Kidney (tissue), 14 donors: ENCODE results near the gene KCNAB1. TPM values are rescaled to one million over a fixed set of nuclear protein-coding genes. Genes with fewer than 3 reads are reported as not detected.

ENCODE experiments used
- DNase-seq, 5 donors: peaks; one replicate each; pipeline ENCODE4 v3.0.0-alpha.2; 2013 to 2020
- FAIRE-seq: peaks from 2 replicates; lab custom pipeline; 2012; peaks lifted over from hg19 to GRCh38; lab: Jason Lieb, UNC
- H3K27ac ChIP-seq, 2 donors: one replicate each; pipeline ENCODE4 v1.7.0; 2013; ENCODE audit warnings: low read depth in 2 of 2, low read length in 2 of 2, inconsistent platforms in 1 of 2
- H3K27me3 ChIP-seq: one replicate; pipeline ENCODE4 v1.7.1; 2013; ENCODE audit warnings: low read length, inconsistent platforms; ENCODE audit not compliant: control insufficient read depth, insufficient read depth
- H3K36me3 ChIP-seq, 3 donors: one replicate each; pipeline versions ENCODE4 v1.7.0 to v1.7.1; 2013; ENCODE audit warnings: low read length in 3 of 3, control low read depth in 1 of 3, inconsistent platforms in 1 of 3; ENCODE audit not compliant: insufficient read depth in 3 of 3, control insufficient read depth in 2 of 3
- H3K4me1 ChIP-seq, 3 donors: one replicate each; pipeline versions ENCODE4 v1.7.0 to v1.7.1; 2013; ENCODE audit warnings: low read length in 3 of 3, inconsistent platforms in 1 of 3, low read depth in 1 of 3; ENCODE audit not compliant: control insufficient read depth in 2 of 3, insufficient read depth in 2 of 3
- H3K4me3 ChIP-seq, 3 donors: one replicate each; pipeline versions ENCODE4 v1.7.0 to v1.8.1; 2013; ENCODE audit warnings: low read length in 3 of 3, control low read depth in 1 of 3, inconsistent platforms in 1 of 3
- H3K9ac ChIP-seq, 3 donors: one replicate each; pipeline versions ENCODE4 v1.7.0 to v1.7.1; 2013; ENCODE audit warnings: low read length in 3 of 3, control low read depth in 1 of 3, inconsistent platforms in 1 of 3
- H3K9me3 ChIP-seq, 3 donors: one replicate each; pipeline versions ENCODE4 v1.7.0 to v1.7.1; 2013; ENCODE audit warnings: low read length in 3 of 3, control low read depth in 1 of 3, inconsistent platforms in 1 of 3; ENCODE audit not compliant: control insufficient read depth in 2 of 3, insufficient read depth in 1 of 3
- intact Hi-C: fragments of 100-400 bp; cut with DNase I; formaldehyde crosslinking; loops from one replicate; pipeline ENCODE4 v1.11.1; 2022
- polyA plus RNA-seq: library from polyadenylated mRNA; stranded (reverse); fragments of 350-450 nt; fragmentation: Illumina TruSeq; extraction: RNeasy Lipid Tissue Mini Kit (QIAGEN cat#74804); gene quantifications from one replicate; pipeline ENCODE4 v1.2.3, GENCODE V29; 2014; ENCODE audit warnings: low read depth, low replicate concordance; ENCODE audit not compliant: insufficient read depth
- total RNA-seq: library from RNA; stranded (reverse); fragmentation: NEBNext Ultra II Directional; extraction: Animal tissue kit (Norgen Biotek cat#: 25700); gene quantifications from one replicate; pipeline ENCODE4 v1.2.1, GENCODE V29; 2021
- TF ChIP-seq, protein P1 (sequence below): IDR thresholded peaks from 3 replicates; pipeline ENCODE4 v1.5.1; 2012; ENCODE audit warnings: mild to moderate bottlenecking, moderate library complexity, borderline replicate concordance; ENCODE audit not compliant: insufficient read depth; ENCODE audit errors: extremely low read depth
- donor health status: control.
- donor health status: control.
- donor health status: control.
- donor health status: control.
- donor health status: control.
- donor health status: DM: yes; HTN: yes; CAD: no.
- donor health status: Normal renal cell carcinoma (clear cell type).

KCNAB1 gene
- total and polyA plus RNA-seq, 2 donors from 2014 or later = 1.7 to 6.6 TPM

- FAIRE-seq = no peak
- intact Hi-C loops = no loop called here
- Histone ChIP-seq H3K27ac (no peak overlapping the region), H3K9ac (no peak overlapping the region), H3K4me1 (no peaks in the 10 kb centered on the region), H3K27me3 (no peaks in the 10 kb centered on the region), H3K9me3 (no peaks in the 10 kb centered on the region), H3K36me3 (no peaks in the 10 kb centered on the region), H3K4me3 (no peak overlapping the region)
- TF ChIP-seq, protein P1, sequence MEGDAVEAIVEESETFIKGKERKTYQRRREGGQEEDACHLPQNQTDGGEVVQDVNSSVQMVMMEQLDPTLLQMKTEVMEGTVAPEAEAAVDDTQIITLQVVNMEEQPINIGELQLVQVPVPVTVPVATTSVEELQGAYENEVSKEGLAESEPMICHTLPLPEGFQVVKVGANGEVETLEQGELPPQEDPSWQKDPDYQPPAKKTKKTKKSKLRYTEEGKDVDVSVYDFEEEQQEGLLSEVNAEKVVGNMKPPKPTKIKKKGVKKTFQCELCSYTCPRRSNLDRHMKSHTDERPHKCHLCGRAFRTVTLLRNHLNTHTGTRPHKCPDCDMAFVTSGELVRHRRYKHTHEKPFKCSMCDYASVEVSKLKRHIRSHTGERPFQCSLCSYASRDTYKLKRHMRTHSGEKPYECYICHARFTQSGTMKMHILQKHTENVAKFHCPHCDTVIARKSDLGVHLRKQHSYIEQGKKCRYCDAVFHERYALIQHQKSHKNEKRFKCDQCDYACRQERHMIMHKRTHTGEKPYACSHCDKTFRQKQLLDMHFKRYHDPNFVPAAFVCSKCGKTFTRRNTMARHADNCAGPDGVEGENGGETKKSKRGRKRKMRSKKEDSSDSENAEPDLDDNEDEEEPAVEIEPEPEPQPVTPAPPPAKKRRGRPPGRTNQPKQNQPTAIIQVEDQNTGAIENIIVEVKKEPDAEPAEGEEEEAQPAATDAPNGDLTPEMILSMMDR = no peak
- DNase-seq = no peak
Measured at GRCh38 chr3:156522673-156523072, 402.3 kb downstream of the KCNAB1 start.

GRCh38 chr3:156525808-156526207, 405.4 kb downstream of the KCNAB1 start:
- Histone ChIP-seq H3K27me3 (no peaks in the 10 kb centered on the region), H3K36me3 (no peaks in the 10 kb centered on the region), H3K9ac (no peak overlapping the region), H3K9me3 (no peaks in the 10 kb centered on the region), H3K4me1 (peaks cover 0 to 7% (median 2%) of the 10 kb centered on the region in 3 donors), H3K27ac (no peak overlapping the region), H3K4me3 (no peak overlapping the region)
- no peak for DNase-seq
- intact Hi-C loops = no loop called here
- no peak for FAIRE-seq
- TF ChIP-seq, protein P1 = no peak

- H3K36me3 ChIP-seq = no peaks in the 10 kb centered on the region
- no peaks in the 10 kb centered on the region for H3K9me3 ChIP-seq
- H3K4me1 ChIP-seq = peaks cover 0 to 7% (median 2%) of the 10 kb centered on the region in 3 donors
- intact Hi-C loops = no loop called here
- no peak overlapping the region for H3K9ac ChIP-seq
- no peak overlapping the region for H3K4me3 ChIP-seq
- no peak overlapping the region for H3K27ac ChIP-seq
- no peaks in the 10 kb centered on the region for H3K27me3 ChIP-seq
- FAIRE-seq = no peak
- DNase-seq = no peak
- TF ChIP-seq, protein P1 = no peak
Measured at GRCh38 chr3:156527060-156527459, 406.7 kb downstream of the KCNAB1 start.

DNA sequence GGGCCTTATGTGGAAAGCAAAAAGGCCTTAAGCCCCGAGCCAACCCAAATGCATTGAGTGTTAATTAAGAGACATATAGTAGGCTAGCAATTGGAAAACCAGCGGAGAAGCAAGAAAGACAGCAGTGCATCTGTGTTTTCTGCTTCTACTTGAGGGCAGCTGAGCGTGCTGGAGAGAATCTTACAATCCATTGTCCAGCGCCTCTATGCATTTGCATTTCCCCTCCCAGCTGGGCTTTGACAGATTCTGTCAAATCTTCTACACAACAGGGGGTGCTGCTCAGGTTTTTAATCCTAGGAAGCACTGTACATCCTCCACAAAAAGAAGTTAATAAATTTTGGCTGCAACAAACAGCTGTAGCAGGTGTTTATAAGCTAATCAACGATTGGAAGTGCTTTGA, 410.6 kb downstream of the KCNAB1 start:
- intact Hi-C loops = no loop called here

More for the DNA sequence above, 410.6 kb downstream of the KCNAB1 start:
- Histone ChIP-seq H3K4me1 (peaks cover 0 to 33% (median 25%) of the 10 kb centered on the region in 3 donors), H3K4me3 (no peak overlapping the region), H3K9ac (no peak overlapping the region), H3K27me3 (no peaks in the 10 kb centered on the region), H3K9me3 (no peaks in the 10 kb centered on the region), H3K27ac (no peak overlapping the region), H3K36me3 (no peaks in the 10 kb centered on the region)
- DNase-seq (no peak), FAIRE-seq (no peak)
- TF ChIP-seq, protein P1 = no peak
